ENCODE data around the gene CDC42BPA. TPM values are rescaled to one million over a fixed set of nuclear protein-coding genes. Genes with fewer than 3 reads are reported as not detected.
A peak's percentile ranks its signal among the peaks of the same experiment; 100 is the strongest.

The CDC42BPA gene
- total and polyA plus RNA-seq, 2 of the 13 experiments (the other 11 are each of a cell fraction or from before 2014, with no cell fraction given), result 6.5 to 16.0 TPM

- Histone ChIP-seq H3K9me3 (ENCODE audit: low read length) (no peaks in the 10 kb centered on the region), H4K20me1 (ENCODE audit: insufficient read depth, low read length) (no peaks in the 10 kb centered on the region), H2AFZ (ENCODE audit: low read length) (no peak overlapping the region), H3K4me3 (replicated peaks in 1 of 3; ENCODE audit: insufficient read depth in 1 of 3, low read depth in 2 of 3, low read length in 3 of 3) (no peak overlapping the region), H3K27ac (ENCODE audit: extremely low read length, insufficient read depth, low read length) (no peak overlapping the region), H3K4me2 (ENCODE audit: low read depth, low read length) (no peak overlapping the region), H3K36me3 (replicated peaks in 1 of 2; ENCODE audit: control insufficient read depth in 1 of 2, insufficient read depth in 2 of 2, low read length in 2 of 2) (peaks cover 3% of the 10 kb centered on the region in 2 experiments; a peak in 1 of 5 replicates), H3K4me1 (ENCODE audit: insufficient read depth, low read length) (no peaks in the 10 kb centered on the region), H3K79me2 (ENCODE audit: insufficient read depth, low read length) (no peaks in the 10 kb centered on the region), H3K27me3 (ENCODE audit: control insufficient read depth in 1 of 2, insufficient read depth in 2 of 2, low read length in 2 of 2) (no peaks in the 10 kb centered on the region), H3K9ac (ENCODE audit: insufficient read depth, low read depth, low read length) (no peak overlapping the region)
- FAIRE-seq, result no peak
- WGBS (ENCODE audit: low lambda C conversion rate), result 94% methylated on average over 2 of the region's 2 CpGs
- DNase-seq (ENCODE audit: low spot score), result no peak
- ChIA-PET POLR2A (no interaction called here), CTCF (ENCODE audit: low intra/inter-chr PET ratio, low total read pairs) (no interaction called here)
- no peak for ATAC-seq
- in situ Hi-C loops (cut with HindIII; ENCODE audit: extremely low pct_ligation_motif_present, low pct_unique_long_range_greater_than_20kb), result no loop called here
- BruUV-seq (replicated peaks), result no TSS peak
- no peak for TF ChIP-seq PHF5A (CRISPR knock-in tag; IDR thresholded peaks at IDR 0.05; ENCODE audit: low read depth, unreplicated experiment)
- no peak for TF ChIP-seq ZBTB4 (CRISPR knock-in tag; IDR thresholded peaks at IDR 0.05; ENCODE audit: borderline replicate concordance)
- TF ChIP-seq ZNF362 (CRISPR knock-in tag; IDR thresholded peaks at IDR 0.05; ENCODE audit: borderline replicate concordance), result no peak
- no peak for TF ChIP-seq ZXDC (CRISPR knock-in tag; IDR thresholded peaks at IDR 0.05)
- peak; percentile 42 to 72; a peak in 3 of 4 replicates for TF ChIP-seq MAFK (conservative IDR thresholded peaks at IDR 0.05 in 1 of 2, IDR thresholded peaks at IDR 0.05 in 1 of 2; ENCODE audit: low read length in 2 of 2)
- no peak for TF ChIP-seq ZNF576 (CRISPR knock-in tag; IDR thresholded peaks at IDR 0.05)
- TF ChIP-seq ZSCAN22 (CRISPR knock-in tag; IDR thresholded peaks at IDR 0.05), result no peak
- peak; percentile 45; the same call in 1 of the 2 replicates for TF ChIP-seq MAFF (IDR thresholded peaks at IDR 0.05; ENCODE audit: low read depth, low read length)
- no peak for TF ChIP-seq ZNF746 (CRISPR knock-in tag; IDR thresholded peaks at IDR 0.05)
- TF ChIP-seq ESRRA (CRISPR knock-in tag; IDR thresholded peaks at IDR 0.05; ENCODE audit: low read depth), result no peak
- no peak for TF ChIP-seq FUBP1 (CRISPR knock-in tag; IDR thresholded peaks at IDR 0.05; ENCODE audit: borderline replicate concordance)
- intact Hi-C loops (cut with micrococcal nuclease; ENCODE audit: unreplicated experiment), result no loop called here
Observed at GRCh38 chr1:227197064-227197463, 121.2 kb downstream of the CDC42BPA start.
